Endothelial cell of umbilical vein (primary cell): Measurements from ENCODE around the gene ZW10.

Experiments
- EZH2 ChIP-seq: IDR thresholded peaks from 2 replicates; pipeline ENCODE4 v1.6.1; 2012; ENCODE audit warnings: borderline replicate concordance, low read depth, mild to moderate bottlenecking, moderate library complexity, low read length, inconsistent platforms; ENCODE audit not compliant: severe bottlenecking
- FOS ChIP-seq: IDR thresholded peaks from 2 replicates; pipeline ENCODE4 v1.6.1; 2011; ENCODE audit warnings: mild to moderate bottlenecking, low read length, moderate library complexity, borderline replicate concordance; ENCODE audit not compliant: insufficient read depth
- GATA2 ChIP-seq: IDR thresholded peaks from 2 replicates; pipeline ENCODE4 v1.7.0; 2011; ENCODE audit warnings: low read depth, mild to moderate bottlenecking, moderate library complexity, mixed read lengths, low read length; ENCODE audit not compliant: insufficient read length, insufficient read depth
- JUN ChIP-seq: IDR thresholded peaks from 2 replicates; pipeline ENCODE4 v1.6.1; 2011; ENCODE audit warnings: borderline replicate concordance, low read depth; ENCODE audit not compliant: insufficient read length, insufficient read depth
- POLR2A ChIP-seq: IDR thresholded peaks from 2 replicates; pipeline ENCODE4 v1.6.1; 2012; ENCODE audit warnings: low read depth, mild to moderate bottlenecking, control low read depth, low read length
- POLR2AphosphoS5 ChIP-seq: IDR thresholded peaks from 2 replicates; pipeline ENCODE4 v1.6.1; 2012; ENCODE audit warnings: low read depth, mild to moderate bottlenecking, control low read depth, low read length, moderate library complexity; ENCODE audit not compliant: insufficient read depth
- TF ChIP-seq, protein P1 (sequence below), 2 donors: IDR thresholded peaks; 1 replicate in 1 of 2; 2 replicates in 1 of 2; pipeline ENCODE4 v1.5.1; 2011; ENCODE audit warnings: low read length in 2 of 2, mild to moderate bottlenecking in 2 of 2, moderate library complexity in 2 of 2, control low read depth in 1 of 2, inconsistent platforms in 1 of 2, low read depth in 1 of 2; ENCODE audit not compliant: insufficient read depth in 1 of 2; ENCODE audit errors: extremely low read depth in 1 of 2
- TF ChIP-seq, protein P2 (sequence below): IDR thresholded peaks from 2 replicates; pipeline ENCODE4 v1.6.1; 2011; ENCODE audit not compliant: insufficient read depth, insufficient read length

DNA sequence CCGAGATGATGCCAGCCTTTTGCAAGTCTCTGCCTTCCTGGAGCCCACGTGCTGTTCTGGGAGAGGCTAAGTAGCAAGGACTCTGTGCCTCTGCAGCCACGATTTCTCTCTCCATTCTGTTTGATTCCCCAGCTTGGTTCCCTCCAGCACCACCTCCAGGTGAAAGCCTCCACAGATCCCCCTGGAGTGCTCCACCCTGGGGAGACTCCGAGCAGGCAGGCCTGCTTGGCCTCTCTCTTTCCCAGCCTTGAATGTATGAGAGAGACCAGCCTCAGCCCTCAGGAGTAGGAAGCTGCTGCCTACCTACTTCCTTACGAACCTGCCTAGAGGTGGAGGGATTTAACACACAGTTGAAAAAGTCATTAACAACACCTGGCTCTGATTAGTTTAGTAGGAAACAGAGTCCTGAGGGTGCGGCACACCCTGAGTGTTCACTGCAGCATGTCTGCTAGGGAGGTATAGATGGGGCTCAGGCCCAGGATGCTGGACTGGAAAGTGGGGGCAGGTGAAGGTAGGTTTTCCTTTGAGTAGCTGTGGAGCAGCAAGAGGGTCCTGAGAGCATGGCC is 89.9 kb downstream of the ZW10 start:
- TF ChIP-seq POLR2AphosphoS5 (no peak), EZH2 (no peak), POLR2A (no peak), JUN (no peak), FOS (no peak), GATA2 (no peak)
- TF ChIP-seq, protein P1, sequence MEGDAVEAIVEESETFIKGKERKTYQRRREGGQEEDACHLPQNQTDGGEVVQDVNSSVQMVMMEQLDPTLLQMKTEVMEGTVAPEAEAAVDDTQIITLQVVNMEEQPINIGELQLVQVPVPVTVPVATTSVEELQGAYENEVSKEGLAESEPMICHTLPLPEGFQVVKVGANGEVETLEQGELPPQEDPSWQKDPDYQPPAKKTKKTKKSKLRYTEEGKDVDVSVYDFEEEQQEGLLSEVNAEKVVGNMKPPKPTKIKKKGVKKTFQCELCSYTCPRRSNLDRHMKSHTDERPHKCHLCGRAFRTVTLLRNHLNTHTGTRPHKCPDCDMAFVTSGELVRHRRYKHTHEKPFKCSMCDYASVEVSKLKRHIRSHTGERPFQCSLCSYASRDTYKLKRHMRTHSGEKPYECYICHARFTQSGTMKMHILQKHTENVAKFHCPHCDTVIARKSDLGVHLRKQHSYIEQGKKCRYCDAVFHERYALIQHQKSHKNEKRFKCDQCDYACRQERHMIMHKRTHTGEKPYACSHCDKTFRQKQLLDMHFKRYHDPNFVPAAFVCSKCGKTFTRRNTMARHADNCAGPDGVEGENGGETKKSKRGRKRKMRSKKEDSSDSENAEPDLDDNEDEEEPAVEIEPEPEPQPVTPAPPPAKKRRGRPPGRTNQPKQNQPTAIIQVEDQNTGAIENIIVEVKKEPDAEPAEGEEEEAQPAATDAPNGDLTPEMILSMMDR (IDR thresholded peaks at IDR 0.05; ENCODE audit: extremely low read depth in 1 of 2, insufficient read depth in 1 of 2, low read depth in 1 of 2, low read length in 2 of 2) = no peak
- TF ChIP-seq, protein P2, sequence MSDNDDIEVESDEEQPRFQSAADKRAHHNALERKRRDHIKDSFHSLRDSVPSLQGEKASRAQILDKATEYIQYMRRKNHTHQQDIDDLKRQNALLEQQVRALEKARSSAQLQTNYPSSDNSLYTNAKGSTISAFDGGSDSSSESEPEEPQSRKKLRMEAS = no peak
